ENCODE measurements around the gene GEN1.

Gene GEN1

GRCh38 chr2:17818235-17818815 lies 64.4 kb downstream of the GEN1 start:
- Histone ChIP-seq H4K20me1 (ENCODE audit: insufficient read depth, low read length, poor library complexity, severe bottlenecking) (no peaks in the 10 kb centered on the region), H3K9ac (ENCODE audit: low read depth, low read length, poor library complexity, severe bottlenecking) (no peak overlapping the region), H3K4me3 (ENCODE audit: low read length, poor library complexity, severe bottlenecking) (no peak overlapping the region), H3K27me3 (ENCODE audit: insufficient read depth, low read length, poor library complexity, severe bottlenecking) (no peaks in the 10 kb centered on the region), H3K4me1 (ENCODE audit: insufficient read depth, low read length, poor library complexity, severe bottlenecking) (peaks cover 8% of the 10 kb centered on the region), H3K79me2 (ENCODE audit: insufficient read depth, low read length) (no peaks in the 10 kb centered on the region), H3K36me3 (ENCODE audit: insufficient read depth, low read length) (no peaks in the 10 kb centered on the region), H3F3A (ENCODE audit: low read depth) (no peaks in the 10 kb centered on the region), H2AFZ (ENCODE audit: low read length) (no peak overlapping the region), H3K9me2 (replicated peaks; ENCODE audit: low read depth, low read length) (no peaks in the 10 kb centered on the region), H3K4me2 (ENCODE audit: low read depth, low read length, poor library complexity, severe bottlenecking) (no peak overlapping the region), H3K9me3 (ENCODE audit: insufficient read depth, low read depth, low read length) (no peaks in the 10 kb centered on the region)
- no peak for TF ChIP-seq EZH2phosphoT487 (IDR thresholded peaks at IDR 0.05; ENCODE audit: borderline replicate concordance)
- TF ChIP-seq CTCF (conservative IDR thresholded peaks at IDR 0.05; ENCODE audit: low read length), result no peak

DNA sequence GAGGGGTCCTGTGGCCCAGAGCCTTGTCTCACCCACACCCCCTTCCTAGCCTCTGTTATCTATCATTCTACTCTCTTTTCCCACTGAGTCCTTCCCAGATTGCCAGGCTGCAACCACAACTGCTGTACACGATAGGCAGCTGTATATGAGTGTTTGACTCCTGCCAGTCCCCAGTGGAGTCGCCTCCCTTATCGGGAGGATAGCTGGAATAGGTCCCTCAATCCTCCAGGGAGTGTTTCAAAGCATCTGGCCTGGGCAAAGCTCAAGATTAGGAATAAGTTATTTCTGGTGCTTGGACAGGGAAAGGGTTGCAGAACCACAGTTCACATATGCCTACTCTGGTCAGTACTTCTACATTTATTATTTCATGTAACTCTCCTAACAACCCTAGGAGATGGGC lies 67.1 kb downstream of the GEN1 start:
- Histone ChIP-seq H3K9ac (ENCODE audit: low read depth, low read length, poor library complexity, severe bottlenecking) (no peak overlapping the region), H3K4me2 (ENCODE audit: low read depth, low read length, poor library complexity, severe bottlenecking) (no peak overlapping the region), H3K4me3 (ENCODE audit: low read length, poor library complexity, severe bottlenecking) (no peak overlapping the region), H3K79me2 (ENCODE audit: insufficient read depth, low read length) (no peaks in the 10 kb centered on the region), H3F3A (ENCODE audit: low read depth) (no peaks in the 10 kb centered on the region), H3K9me3 (ENCODE audit: insufficient read depth, low read depth, low read length) (no peaks in the 10 kb centered on the region), H2AFZ (ENCODE audit: low read length) (no peak overlapping the region), H3K36me3 (ENCODE audit: insufficient read depth, low read length) (no peaks in the 10 kb centered on the region), H4K20me1 (ENCODE audit: insufficient read depth, low read length, poor library complexity, severe bottlenecking) (no peaks in the 10 kb centered on the region), H3K4me1 (ENCODE audit: insufficient read depth, low read length, poor library complexity, severe bottlenecking) (no peaks in the 10 kb centered on the region), H3K9me2 (replicated peaks; ENCODE audit: low read depth, low read length) (no peaks in the 10 kb centered on the region), H3K27me3 (ENCODE audit: insufficient read depth, low read length, poor library complexity, severe bottlenecking) (no peaks in the 10 kb centered on the region)
- TF ChIP-seq EZH2phosphoT487 (IDR thresholded peaks at IDR 0.05; ENCODE audit: borderline replicate concordance) (no peak), CTCF (conservative IDR thresholded peaks at IDR 0.05; ENCODE audit: low read length) (no peak)

DNA sequence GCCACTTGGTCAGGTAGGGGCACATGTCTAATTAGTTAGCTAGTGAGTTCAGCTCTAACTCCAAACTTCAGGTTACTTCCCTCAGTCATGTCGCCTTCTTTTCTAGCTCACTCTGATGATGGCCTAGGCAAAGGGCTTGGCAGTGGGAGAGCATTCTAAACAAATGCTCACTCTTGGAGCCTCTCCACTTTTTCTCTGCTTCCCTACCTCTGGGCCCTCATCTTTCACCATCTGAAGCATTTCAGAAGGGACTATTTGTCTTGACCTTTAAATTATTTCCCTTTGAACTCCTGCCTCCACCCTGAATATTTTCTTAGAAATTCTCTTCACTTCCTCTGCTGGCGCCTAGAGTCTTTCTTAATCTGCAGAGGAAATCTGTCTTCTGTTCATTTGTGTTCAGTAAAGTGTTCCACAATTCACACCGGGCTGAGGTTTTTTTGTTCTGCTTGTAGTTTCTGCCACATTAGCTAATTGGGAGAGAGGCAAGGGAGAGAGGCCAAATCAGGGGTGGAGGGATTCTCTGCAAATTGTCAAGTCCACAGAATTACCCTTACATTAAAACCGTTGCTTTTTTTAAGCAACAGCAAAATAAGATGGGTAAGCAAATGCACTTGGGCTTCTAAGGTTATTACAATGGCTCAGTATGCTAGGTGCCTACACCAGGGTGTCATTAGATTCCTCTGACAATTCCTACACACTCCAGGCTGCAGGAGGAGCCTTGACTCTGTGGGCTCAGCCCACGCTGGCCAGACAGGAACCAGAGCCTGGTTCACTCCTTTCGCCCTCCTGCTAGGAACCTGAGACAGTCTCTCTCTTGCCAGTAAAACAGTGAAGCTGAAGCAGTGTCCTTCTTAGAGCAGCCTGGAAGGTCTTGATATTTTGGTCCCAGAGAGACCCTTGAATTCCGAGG lies 67.9 kb downstream of the GEN1 start:
- Histone ChIP-seq H3F3A (ENCODE audit: low read depth) (no peaks in the 10 kb centered on the region), H3K9me3 (ENCODE audit: insufficient read depth, low read depth, low read length) (no peaks in the 10 kb centered on the region), H3K4me3 (ENCODE audit: low read length, poor library complexity, severe bottlenecking) (no peak overlapping the region), H3K4me1 (ENCODE audit: insufficient read depth, low read length, poor library complexity, severe bottlenecking) (no peaks in the 10 kb centered on the region), H3K36me3 (ENCODE audit: insufficient read depth, low read length) (no peaks in the 10 kb centered on the region), H2AFZ (ENCODE audit: low read length) (no peak overlapping the region), H3K4me2 (ENCODE audit: low read depth, low read length, poor library complexity, severe bottlenecking) (no peak overlapping the region), H3K9ac (ENCODE audit: low read depth, low read length, poor library complexity, severe bottlenecking) (no peak overlapping the region), H4K20me1 (ENCODE audit: insufficient read depth, low read length, poor library complexity, severe bottlenecking) (no peaks in the 10 kb centered on the region), H3K79me2 (ENCODE audit: insufficient read depth, low read length) (no peaks in the 10 kb centered on the region), H3K9me2 (replicated peaks; ENCODE audit: low read depth, low read length) (no peaks in the 10 kb centered on the region), H3K27me3 (ENCODE audit: insufficient read depth, low read length, poor library complexity, severe bottlenecking) (no peaks in the 10 kb centered on the region)
- TF ChIP-seq EZH2phosphoT487 (IDR thresholded peaks at IDR 0.05; ENCODE audit: borderline replicate concordance) (no peak), CTCF (conservative IDR thresholded peaks at IDR 0.05; ENCODE audit: low read length) (no peak)
